WTC11 (cell line): Measurements from ENCODE around the gene ADCY5. TPM values are rescaled to one million over a fixed set of nuclear protein-coding genes. Genes with fewer than 3 reads are reported as not detected.

ENCODE experiments used
- ATAC-seq: fragments of 200-7000 bp; cut with Tn5 transposase; 2 replicates; pipeline ENCODE4 v1.10.0; 2021; ENCODE audit warnings: mild to moderate bottlenecking, moderate library complexity
- CTCF ChIA-PET: fragments of 300-600 bp; sonication (Branson Sonifier 250); formaldehyde crosslinking; loops from one replicate; lab custom pipeline; 2021; ENCODE audit warnings: antibody characterized with exemption; lab: Charles Lee
- POLR2A ChIA-PET: fragments of 350-600 bp; sonication (Branson Sonifier 250); formaldehyde crosslinking; loops from one replicate; lab custom pipeline; 2021; ENCODE audit warnings: antibody characterized with exemption; lab: Charles Lee
- DNase-seq: peaks from one replicate; pipeline ENCODE4 v3.0.0; 2021; ENCODE audit warnings: low spot score
- H3K27ac Mint-ChIP-seq: 2 replicates; pipeline ENCODE4 v1.8.0; 2021; ENCODE audit warnings: mixed read lengths
- H3K27me3 Mint-ChIP-seq: 2 replicates; pipeline ENCODE4 v1.8.0; 2021; ENCODE audit warnings: low read depth, mild to moderate bottlenecking, moderate library complexity, mixed read lengths
- H3K36me3 Mint-ChIP-seq: 2 replicates; pipeline ENCODE4 v1.8.0; 2021; ENCODE audit warnings: mixed read lengths
- H3K4me1 Mint-ChIP-seq: 2 replicates; pipeline ENCODE4 v1.8.0; 2022; ENCODE audit warnings: mixed read lengths
- H3K4me3 Mint-ChIP-seq: 2 replicates; pipeline ENCODE4 v1.8.0; 2021; ENCODE audit warnings: mild to moderate bottlenecking, moderate library complexity, mixed read lengths
- H3K9me3 Mint-ChIP-seq: 2 replicates; pipeline ENCODE4 v1.8.0; 2021; ENCODE audit warnings: mixed read lengths
- CREB1 ChIP-seq: sonication (generic); formaldehyde crosslinking; IDR thresholded peaks from 2 replicates; pipeline ENCODE4 v1.8.0; 2023; ENCODE audit warnings: mild to moderate bottlenecking, missing genetic modification reagents
- ELF4 ChIP-seq: sonication (generic); formaldehyde crosslinking; IDR thresholded peaks from 2 replicates; pipeline ENCODE4 v1.8.1; 2022; ENCODE audit warnings: low read depth, mild to moderate bottlenecking, moderate library complexity, missing genetic modification reagents
- EMX1 ChIP-seq: fragments of 250-450 bp; sonication (Bioruptor Pico); IDR thresholded peaks from 2 replicates; pipeline ENCODE4 v1.8.0; 2021; ENCODE audit warnings: mild to moderate bottlenecking
- FOXK1 ChIP-seq: sonication (generic); formaldehyde crosslinking; IDR thresholded peaks from 2 replicates; pipeline ENCODE4 v1.8.0; 2022; ENCODE audit warnings: mild to moderate bottlenecking, moderate library complexity, missing genetic modification reagents
- FOXP1 ChIP-seq: sonication (generic); formaldehyde crosslinking; IDR thresholded peaks from 2 replicates; pipeline ENCODE4 v1.8.0; 2022; ENCODE audit warnings: missing genetic modification reagents, mild to moderate bottlenecking, moderate library complexity, borderline replicate concordance
- GABPB1 ChIP-seq: sonication (generic); formaldehyde crosslinking; IDR thresholded peaks from 2 replicates; pipeline ENCODE4 v1.8.1; 2023; ENCODE audit warnings: mild to moderate bottlenecking, missing genetic modification reagents
- GRHL2 ChIP-seq: fragments of 250-450 bp; sonication (Bioruptor Pico); IDR thresholded peaks from 2 replicates; pipeline ENCODE4 v1.8.0; 2022; ENCODE audit warnings: mild to moderate bottlenecking, moderate library complexity; ENCODE audit not compliant: insufficient replicate concordance, severe bottlenecking
- MXD4 ChIP-seq: fragments of 250-450 bp; sonication (Bioruptor Pico); IDR thresholded peaks from 2 replicates; pipeline ENCODE4 v1.8.0; 2021; ENCODE audit warnings: mild to moderate bottlenecking, moderate library complexity, borderline replicate concordance
- MYBL2 ChIP-seq: sonication (generic); formaldehyde crosslinking; IDR thresholded peaks from 2 replicates; pipeline ENCODE4 v1.8.1; 2023; ENCODE audit warnings: mild to moderate bottlenecking, moderate library complexity, missing genetic modification reagents
- NFATC4 ChIP-seq: fragments of 250-450 bp; sonication (Bioruptor Pico); IDR thresholded peaks from 2 replicates; pipeline ENCODE4 v1.9.0; 2021; ENCODE audit warnings: mild to moderate bottlenecking
- NFYB ChIP-seq: sonication (generic); formaldehyde crosslinking; conservative IDR thresholded peaks from 2 replicates; pipeline ENCODE4 v1.8.0; 2022; ENCODE audit warnings: low read depth, missing genetic modification reagents
- NR2C2 ChIP-seq: sonication (generic); formaldehyde crosslinking; IDR thresholded peaks from 2 replicates; pipeline ENCODE4 v1.8.0; 2022; ENCODE audit warnings: mild to moderate bottlenecking, missing genetic modification reagents
- NR3C1 ChIP-seq: sonication (generic); formaldehyde crosslinking; conservative IDR thresholded peaks from 2 replicates; pipeline ENCODE4 v1.8.1; 2023; ENCODE audit warnings: low read depth, mild to moderate bottlenecking, missing genetic modification reagents
- SP1 ChIP-seq: sonication (generic); formaldehyde crosslinking; conservative IDR thresholded peaks from 2 replicates; pipeline ENCODE4 v1.8.1; 2022; ENCODE audit warnings: missing genetic modification reagents
- TEAD4 ChIP-seq: sonication (generic); formaldehyde crosslinking; IDR thresholded peaks from 2 replicates; pipeline ENCODE4 v1.8.0; 2022; ENCODE audit warnings: mild to moderate bottlenecking, missing genetic modification reagents
- ZNF317 ChIP-seq: sonication (generic); formaldehyde crosslinking; IDR thresholded peaks from 2 replicates; pipeline ENCODE4 v1.8.1; 2023; ENCODE audit warnings: low read depth, mild to moderate bottlenecking, moderate library complexity, missing genetic modification reagents, borderline replicate concordance
- total RNA-seq: library from RNA; stranded (reverse); gene quantifications from 3 replicates; pipeline ENCODE4 v1.2.3, GENCODE V29; 2021
- TF ChIP-seq, protein P1 (sequence below): sonication (generic); formaldehyde crosslinking; IDR thresholded peaks from 2 replicates; pipeline ENCODE4 v1.8.1; 2023; ENCODE audit warnings: mild to moderate bottlenecking, missing genetic modification reagents, moderate library complexity
- TF ChIP-seq, protein P2 (sequence below): fragments of 250-450 bp; sonication (Bioruptor Pico); IDR thresholded peaks from 2 replicates; pipeline ENCODE4 v1.9.0; 2021; ENCODE audit warnings: mild to moderate bottlenecking
- TF ChIP-seq, protein P3 (sequence below): sonication (generic); formaldehyde crosslinking; IDR thresholded peaks from 2 replicates; pipeline ENCODE4 v1.8.1; 2023; ENCODE audit warnings: mild to moderate bottlenecking, moderate library complexity, missing genetic modification reagents

The ADCY5 gene
- total RNA-seq, 1 experiment from 2014 or later: 23.5 TPM

DNA sequence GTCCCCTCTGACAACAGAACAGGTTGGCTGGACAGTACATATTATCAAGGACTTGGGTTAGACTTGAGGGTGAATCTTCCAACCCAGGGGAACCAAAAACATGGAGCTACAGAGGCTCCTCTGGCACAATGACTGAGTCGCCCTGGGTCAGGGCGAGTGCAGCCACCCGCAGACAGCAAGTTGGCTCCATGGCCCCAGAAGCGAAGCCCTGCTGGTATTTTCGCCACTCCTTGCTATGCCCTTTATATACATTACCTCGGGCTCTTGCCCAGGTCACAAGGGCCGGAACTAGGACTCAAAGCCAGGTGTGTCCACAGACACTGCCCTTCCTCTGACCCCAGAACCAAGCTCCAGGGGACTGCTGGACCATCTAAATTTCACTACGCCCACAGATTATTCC, 64.6 kb downstream of the ADCY5 start:
- H3K27ac Mint-ChIP-seq: no peak overlapping the region; the same call in 1 of the 2 replicates
- no peaks in the 10 kb centered on the region for H3K27me3 Mint-ChIP-seq
- H3K4me3 Mint-ChIP-seq: no peak overlapping the region
- TF ChIP-seq TEAD4 (CRISPR knock-in tag): no peak
- TF ChIP-seq ELF4 (CRISPR knock-in tag): no peak
- no peak for TF ChIP-seq NFYB (CRISPR knock-in tag)
- TF ChIP-seq, protein P1, sequence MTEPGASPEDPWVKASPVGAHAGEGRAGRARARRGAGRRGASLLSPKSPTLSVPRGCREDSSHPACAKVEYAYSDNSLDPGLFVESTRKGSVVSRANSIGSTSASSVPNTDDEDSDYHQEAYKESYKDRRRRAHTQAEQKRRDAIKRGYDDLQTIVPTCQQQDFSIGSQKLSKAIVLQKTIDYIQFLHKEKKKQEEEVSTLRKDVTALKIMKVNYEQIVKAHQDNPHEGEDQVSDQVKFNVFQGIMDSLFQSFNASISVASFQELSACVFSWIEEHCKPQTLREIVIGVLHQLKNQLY (CRISPR knock-in tag): no peak
- TF ChIP-seq FOXP1 (CRISPR knock-in tag): no peak
- no peak for TF ChIP-seq NFATC4 (CRISPR knock-in tag)
- no peak for TF ChIP-seq GRHL2 (CRISPR knock-in tag)
- no peak for TF ChIP-seq NR3C1 (CRISPR knock-in tag)
- no peak for TF ChIP-seq ZNF317
- TF ChIP-seq, protein P2, sequence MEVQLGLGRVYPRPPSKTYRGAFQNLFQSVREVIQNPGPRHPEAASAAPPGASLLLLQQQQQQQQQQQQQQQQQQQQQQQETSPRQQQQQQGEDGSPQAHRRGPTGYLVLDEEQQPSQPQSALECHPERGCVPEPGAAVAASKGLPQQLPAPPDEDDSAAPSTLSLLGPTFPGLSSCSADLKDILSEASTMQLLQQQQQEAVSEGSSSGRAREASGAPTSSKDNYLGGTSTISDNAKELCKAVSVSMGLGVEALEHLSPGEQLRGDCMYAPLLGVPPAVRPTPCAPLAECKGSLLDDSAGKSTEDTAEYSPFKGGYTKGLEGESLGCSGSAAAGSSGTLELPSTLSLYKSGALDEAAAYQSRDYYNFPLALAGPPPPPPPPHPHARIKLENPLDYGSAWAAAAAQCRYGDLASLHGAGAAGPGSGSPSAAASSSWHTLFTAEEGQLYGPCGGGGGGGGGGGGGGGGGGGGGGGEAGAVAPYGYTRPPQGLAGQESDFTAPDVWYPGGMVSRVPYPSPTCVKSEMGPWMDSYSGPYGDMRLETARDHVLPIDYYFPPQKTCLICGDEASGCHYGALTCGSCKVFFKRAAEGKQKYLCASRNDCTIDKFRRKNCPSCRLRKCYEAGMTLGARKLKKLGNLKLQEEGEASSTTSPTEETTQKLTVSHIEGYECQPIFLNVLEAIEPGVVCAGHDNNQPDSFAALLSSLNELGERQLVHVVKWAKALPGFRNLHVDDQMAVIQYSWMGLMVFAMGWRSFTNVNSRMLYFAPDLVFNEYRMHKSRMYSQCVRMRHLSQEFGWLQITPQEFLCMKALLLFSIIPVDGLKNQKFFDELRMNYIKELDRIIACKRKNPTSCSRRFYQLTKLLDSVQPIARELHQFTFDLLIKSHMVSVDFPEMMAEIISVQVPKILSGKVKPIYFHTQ (CRISPR knock-in tag): no peak
- no peaks in the 10 kb centered on the region for H3K9me3 Mint-ChIP-seq
- DNase-seq (no peak), ATAC-seq (no peak)
- ChIA-PET POLR2A (no interaction called here), CTCF (interaction anchor here (2.5 kb wide), 1 partner anchor 9 kb away, joined by 8 read pairs; no protein-coding TSS in a partner anchor)
- H3K4me1 Mint-ChIP-seq: peaks cover 34% of the 10 kb centered on the region
- no peaks in the 10 kb centered on the region for H3K36me3 Mint-ChIP-seq

DNA sequence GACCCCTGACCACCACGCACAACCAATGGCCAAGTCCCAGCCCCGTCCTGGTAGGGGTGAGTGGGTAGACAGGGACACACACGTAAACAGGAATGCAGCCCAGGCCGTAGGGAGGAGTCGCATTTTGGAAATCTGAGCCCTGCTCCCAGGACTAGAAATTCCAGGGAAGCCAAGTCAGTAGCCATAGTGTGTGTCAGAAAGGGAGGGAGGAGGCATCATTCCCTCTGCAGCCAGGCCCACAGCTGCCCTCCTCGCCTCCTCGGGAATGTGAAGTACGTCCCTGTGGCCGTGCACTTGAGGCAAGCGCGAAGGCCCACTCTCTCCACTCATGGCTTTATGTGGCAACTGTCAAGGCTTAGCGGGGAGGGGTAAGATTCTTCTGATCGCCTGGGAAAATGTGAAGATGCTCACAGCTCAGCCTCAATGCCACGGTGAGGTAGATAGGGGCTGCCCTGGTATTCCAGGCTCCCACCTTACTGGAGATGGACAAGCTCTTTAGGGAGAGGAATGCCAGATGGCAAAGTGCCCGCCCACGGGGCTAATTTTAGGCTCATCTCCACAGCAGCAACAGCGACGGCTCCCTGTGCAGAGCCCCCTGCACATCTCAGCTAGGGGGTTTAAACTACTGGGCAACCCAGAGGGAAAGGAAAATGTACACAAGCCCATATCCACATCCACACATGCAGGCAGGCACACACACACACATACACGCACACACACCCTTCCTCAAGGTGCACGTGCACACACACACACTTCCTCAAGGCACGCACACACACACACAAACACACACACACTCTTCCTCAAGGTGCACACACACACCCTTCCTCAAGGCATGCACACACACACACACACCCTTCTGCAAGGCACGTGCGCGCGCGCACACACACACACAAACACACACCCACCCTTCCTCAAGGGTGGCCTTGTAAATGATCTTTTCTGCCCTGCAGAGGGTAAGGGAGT, 65.5 kb downstream of the ADCY5 start:
- ATAC-seq: peak; percentile 80

DNA sequence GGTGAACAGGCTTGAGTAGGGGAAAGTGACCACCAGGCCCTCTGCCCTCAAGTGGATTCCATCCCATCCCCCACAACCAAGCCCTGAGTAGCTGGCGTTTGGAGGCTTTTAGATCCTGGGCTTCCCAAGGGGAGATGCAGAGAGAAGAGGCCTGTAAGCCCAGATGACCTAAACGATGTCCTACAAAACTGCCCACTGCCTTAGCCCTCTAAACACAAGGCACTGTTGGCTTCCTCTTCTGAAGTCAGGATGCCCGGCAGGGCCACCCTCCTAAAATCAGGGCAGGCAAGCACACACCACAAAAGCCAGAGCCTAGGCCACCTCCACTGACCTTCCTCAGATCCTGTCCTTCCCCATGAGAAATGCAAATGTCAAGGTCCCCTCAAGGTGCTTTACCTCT, 68.6 kb downstream of the ADCY5 start:
- ATAC-seq (no peak), DNase-seq (no peak)
- ChIA-PET CTCF (interaction anchor here (1.0 to 2.2 kb wide), 3 partner anchors 15 to 109 kb away, joined by 3 to 8 read pairs (median 4); no protein-coding TSS in a partner anchor), POLR2A (no interaction called here)
- Mint-ChIP-seq H3K36me3 (no peaks in the 10 kb centered on the region), H3K9me3 (no peaks in the 10 kb centered on the region)
- TF ChIP-seq CREB1 (CRISPR knock-in tag): no peak
- TF ChIP-seq GABPB1 (CRISPR knock-in tag): no peak
- no peak for TF ChIP-seq MXD4 (CRISPR knock-in tag)
- TF ChIP-seq EMX1 (CRISPR knock-in tag): no peak
- TF ChIP-seq NR2C2 (CRISPR knock-in tag): no peak
- no peak for TF ChIP-seq MYBL2
- TF ChIP-seq FOXK1 (CRISPR knock-in tag): no peak
- TF ChIP-seq SP1: no peak
- TF ChIP-seq, all 79 proteins: peak for 0
- Mint-ChIP-seq H3K4me3 (no peak overlapping the region), H3K27ac (no peak overlapping the region), H3K27me3 (no peaks in the 10 kb centered on the region), H3K4me1 (peaks cover 18% of the 10 kb centered on the region)

More for the DNA sequence above, 65.5 kb downstream of the ADCY5 start:
- CTCF ChIA-PET: no interaction called here
- Mint-ChIP-seq H3K27me3 (no peaks in the 10 kb centered on the region), H3K9me3 (no peaks in the 10 kb centered on the region), H3K36me3 (no peaks in the 10 kb centered on the region), H3K4me1 (peaks cover 34% of the 10 kb centered on the region), H3K4me3 (no peak overlapping the region), H3K27ac (peak overlapping the region; percentile 84)
- TF ChIP-seq, protein P3, sequence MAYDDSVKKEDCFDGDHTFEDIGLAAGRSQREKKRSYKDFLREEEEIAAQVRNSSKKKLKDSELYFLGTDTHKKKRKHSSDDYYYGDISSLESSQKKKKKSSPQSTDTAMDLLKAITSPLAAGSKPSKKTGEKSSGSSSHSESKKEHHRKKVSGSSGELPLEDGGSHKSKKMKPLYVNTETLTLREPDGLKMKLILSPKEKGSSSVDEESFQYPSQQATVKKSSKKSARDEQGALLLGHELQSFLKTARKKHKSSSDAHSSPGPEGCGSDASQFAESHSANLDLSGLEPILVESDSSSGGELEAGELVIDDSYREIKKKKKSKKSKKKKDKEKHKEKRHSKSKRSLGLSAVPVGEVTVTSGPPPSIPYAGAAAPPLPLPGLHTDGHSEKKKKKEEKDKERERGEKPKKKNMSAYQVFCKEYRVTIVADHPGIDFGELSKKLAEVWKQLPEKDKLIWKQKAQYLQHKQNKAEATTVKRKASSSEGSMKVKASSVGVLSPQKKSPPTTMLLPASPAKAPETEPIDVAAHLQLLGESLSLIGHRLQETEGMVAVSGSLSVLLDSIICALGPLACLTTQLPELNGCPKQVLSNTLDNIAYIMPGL (CRISPR knock-in tag): no peak
- TF ChIP-seq NFYB (CRISPR knock-in tag): no peak
- POLR2A ChIA-PET: interaction anchor here (0.5 kb wide), 1 partner anchor 90 kb away, joined by 10 read pairs; no protein-coding TSS in a partner anchor
- DNase-seq: peak; percentile 28
